T-cell (primary cell): Measurements from ENCODE around the gene CLEC4D. TPM values are rescaled to one million over a fixed set of nuclear protein-coding genes. Genes with fewer than 3 reads are reported as not detected.

Source experiments
- ATAC-seq, 4 experiments: fragments of 200-7000 bp in 3 of 4; fragments of 150-1000 bp in 1 of 4; cut with Tn5 transposase; replicated peaks in 1 of 4; 1 replicate in 3 of 4; 2 replicates in 1 of 4; pipeline ENCODE4 v1.10.0; 2021; ENCODE audit warnings: moderate library complexity in 3 of 4, mild to moderate bottlenecking in 2 of 4, moderate number of reproducible peaks in 1 of 4
- CTCF ChIA-PET, 2 donors: fragments of 300-600 bp; sonication (Branson Sonifier 250); formaldehyde crosslinking; loops; one replicate each; lab custom pipeline; 2022; ENCODE audit warnings: antibody characterized with exemption in 2 of 2; lab: Charles Lee
- POLR2A ChIA-PET, 2 donors: fragments of 300-600 bp; sonication (Branson Sonifier 250); formaldehyde crosslinking; loops; one replicate each; lab custom pipeline; 2022; ENCODE audit warnings: antibody characterized with exemption in 2 of 2; lab: Charles Lee
- DNase-seq, 35 experiments: peaks; one replicate each; pipeline versions ENCODE4 v3.0.0 to v3.0.0-alpha.2; 2013 to 2023
- H3K27ac ChIP-seq: one replicate; pipeline ENCODE4 v1.5.1; 2013; ENCODE audit warnings: low read length
- H3K27me3 ChIP-seq, 2 experiments: replicated peaks in 1 of 2; 1 replicate in 1 of 2; 2 replicates in 1 of 2; pipeline versions ENCODE4 v1.6.1 to v1.7.0; 2013; ENCODE audit warnings: low read length in 1 of 2, mixed read lengths in 1 of 2; ENCODE audit not compliant: control insufficient read depth in 2 of 2, insufficient read depth in 2 of 2; ENCODE audit errors: extremely low read depth in 1 of 2
- H3K36me3 ChIP-seq, 2 donors: 1 replicate in 1 of 2; 2 replicates in 1 of 2; pipeline versions ENCODE4 v1.6.1 to v1.7.0; 2013; ENCODE audit warnings: low read length in 1 of 2; ENCODE audit not compliant: control insufficient read depth in 2 of 2, insufficient read depth in 1 of 2; ENCODE audit errors: extremely low read depth in 1 of 2
- H3K4me1 ChIP-seq, 2 experiments: 1 replicate in 1 of 2; 2 replicates in 1 of 2; pipeline versions ENCODE4 v1.6.1 to v1.7.0; 2013; ENCODE audit warnings: low read length in 2 of 2, mixed read lengths in 1 of 2; ENCODE audit not compliant: insufficient read depth in 2 of 2, control insufficient read depth in 1 of 2; ENCODE audit errors: extremely low read depth in 1 of 2
- H3K4me3 ChIP-seq, 2 donors: 1 replicate in 1 of 2; 2 replicates in 1 of 2; pipeline versions ENCODE4 v1.5.1 to v1.7.0; 2013; ENCODE audit warnings: mild to moderate bottlenecking in 2 of 2, low read length in 1 of 2, moderate library complexity in 1 of 2; ENCODE audit not compliant: control insufficient read depth in 1 of 2; ENCODE audit errors: extremely low read depth in 1 of 2
- H3K9me3 ChIP-seq: 2 replicates; pipeline ENCODE4 v1.7.0; 2013
- H3K27ac Mint-ChIP-seq, 2 donors: one replicate each; pipeline ENCODE4 v1.8.0; 2020 to 2021; ENCODE audit warnings: mild to moderate bottlenecking in 2 of 2, mixed read lengths in 2 of 2
- H3K27me3 Mint-ChIP-seq, 2 donors: one replicate each; pipeline ENCODE4 v1.8.0; 2021 to 2022; ENCODE audit warnings: mixed read lengths in 2 of 2
- H3K36me3 Mint-ChIP-seq: one replicate; pipeline ENCODE4 v1.8.0; 2021; ENCODE audit warnings: mixed read lengths
- H3K4me1 Mint-ChIP-seq, 3 donors: one replicate each; pipeline ENCODE4 v1.8.0; 2020 to 2022; ENCODE audit warnings: mixed read lengths in 3 of 3, mild to moderate bottlenecking in 1 of 3
- H3K4me3 Mint-ChIP-seq, 3 donors: one replicate each; pipeline ENCODE4 v1.8.0; 2020 to 2022; ENCODE audit warnings: mild to moderate bottlenecking in 3 of 3, mixed read lengths in 3 of 3, moderate library complexity in 3 of 3
- H3K9me3 Mint-ChIP-seq, 3 donors: one replicate each; pipeline ENCODE4 v1.8.0; 2020 to 2022; ENCODE audit warnings: mixed read lengths in 3 of 3
- WGBS: methylation state at CpG from one replicate; pipeline ENCODE4 v1.1.5; 2013; ENCODE audit warnings: missing lambda C conversion rate; ENCODE audit not compliant: insufficient coverage; 5-methylcytosine and 5-hydroxymethylcytosine counted together
- total RNA-seq, 35 experiments: library from RNA in 6 of 35; stranded (reverse) in 6 of 35; fragments of 120-200 nt in 1 of 35; gene quantifications; one replicate each; pipeline versions ENCODE4 v1.2.1 to v1.2.4 and lab custom pipeline; 2013 to 2026

CLEC4D gene
- total RNA-seq, 5 donors from 2014 or later (not counting 1 experiment from before 2014, with no cell fraction given) = not detected

DNA sequence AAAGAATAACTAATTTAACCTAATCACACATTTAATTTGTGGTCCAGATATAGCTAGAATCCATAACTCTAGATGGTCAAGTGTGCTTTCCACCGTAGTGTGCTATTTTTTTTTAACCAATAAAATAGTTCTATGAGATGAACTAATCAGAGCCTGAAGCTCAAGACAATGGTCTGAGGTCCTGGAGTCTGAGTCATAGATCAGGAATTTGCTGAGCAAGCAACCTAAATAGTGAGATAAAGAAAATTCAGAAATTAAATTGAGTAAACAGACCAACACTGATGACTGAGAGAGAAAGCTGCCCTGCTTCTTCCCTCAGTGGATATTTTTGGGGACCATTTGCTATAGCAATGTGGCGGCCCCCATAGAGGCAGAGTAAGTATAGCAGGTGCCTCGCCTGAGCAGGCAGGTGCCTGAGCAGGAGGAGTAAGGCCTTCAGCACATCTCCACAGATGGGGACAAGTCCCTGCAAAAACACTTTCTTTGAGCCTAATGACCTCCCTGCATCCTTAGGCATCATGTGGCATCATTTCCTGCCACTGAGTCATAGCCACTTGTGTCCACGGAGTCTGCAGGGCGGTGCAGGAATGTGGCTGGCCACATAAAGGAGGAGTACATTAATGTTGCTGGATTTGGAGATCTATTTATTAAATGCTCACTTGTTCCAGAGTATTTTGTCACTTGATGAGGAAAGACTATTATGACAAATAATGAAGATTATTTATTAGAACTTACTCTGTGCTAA lies 41.3 kb downstream of the CLEC4D start:
- WGBS = 80% methylated on average over 2 of the region's 5 CpGs
- Mint-ChIP-seq H3K4me1 (no peaks in the 10 kb centered on the region), H3K4me3 (no peak overlapping the region), H3K9me3 (no peaks in the 10 kb centered on the region), H3K36me3 (no peaks in the 10 kb centered on the region), H3K27ac (no peak overlapping the region), H3K27me3 (no peaks in the 10 kb centered on the region)
- no peaks in the 10 kb centered on the region for H3K27me3 ChIP-seq
- POLR2A ChIA-PET = interaction anchor here in 1 of 2 donors (0.6 kb wide), 2 partner anchors 40 to 78 kb away, joined by 4 to 5 read pairs; no protein-coding TSS in a partner anchor
- no peak overlapping the region for H3K27ac ChIP-seq
- ATAC-seq (no peak), DNase-seq (no peak)
- no peaks in the 10 kb centered on the region for H3K4me1 ChIP-seq
- CTCF ChIA-PET = interaction anchor here (1.4 to 2.1 kb wide), 2 partner anchors 10 kb away, joined by 5 to 6 read pairs; no protein-coding TSS in a partner anchor
- H3K4me3 ChIP-seq = no peak overlapping the region
- H3K36me3 ChIP-seq = no peaks in the 10 kb centered on the region
- no peaks in the 10 kb centered on the region for H3K9me3 ChIP-seq

DNA sequence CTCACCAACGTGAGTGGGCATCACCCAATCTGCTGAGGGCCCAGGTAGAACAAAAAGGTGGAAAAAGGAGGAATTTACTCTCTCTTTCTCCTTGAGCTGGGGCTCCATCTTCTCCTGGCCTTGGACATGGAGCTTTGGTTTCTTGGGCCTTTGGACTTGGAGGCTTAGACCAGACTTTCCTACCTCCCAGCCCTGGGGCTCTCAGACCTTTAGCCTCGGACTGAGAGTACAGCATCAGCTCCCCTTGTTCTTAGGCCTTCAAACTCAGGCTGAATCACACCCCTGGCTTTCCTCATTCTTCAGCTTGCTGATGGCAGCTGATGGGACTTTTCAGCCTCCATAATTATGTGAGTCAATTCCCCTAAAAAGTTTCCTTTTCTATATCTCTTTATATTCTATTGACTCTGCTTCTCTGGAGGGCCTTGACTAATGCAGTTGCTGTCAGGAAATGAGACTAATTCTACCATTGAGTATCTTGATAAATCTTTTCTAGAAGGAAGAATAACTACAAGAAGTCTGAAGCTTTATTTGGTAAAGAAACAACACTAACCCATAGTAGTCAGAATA lies 43.3 kb downstream of the CLEC4D start:
- Histone ChIP-seq H3K36me3 (no peaks in the 10 kb centered on the region), H3K27ac (no peak overlapping the region), H3K4me3 (no peak overlapping the region), H3K27me3 (no peaks in the 10 kb centered on the region), H3K4me1 (no peaks in the 10 kb centered on the region), H3K9me3 (no peaks in the 10 kb centered on the region)
- ATAC-seq = no peak
- H3K27me3 Mint-ChIP-seq = peaks cover 0 to 10% of the 10 kb centered on the region in 2 donors
- DNase-seq = no peak
- WGBS = 100% methylated on average over 1 of the region's 2 CpGs
- POLR2A ChIA-PET = no interaction called here
- no peaks in the 10 kb centered on the region for H3K4me1 Mint-ChIP-seq
- H3K36me3 Mint-ChIP-seq = no peaks in the 10 kb centered on the region
- CTCF ChIA-PET = interaction anchor here in 1 of 2 donors (1.2 kb wide), 1 partner anchor 12 kb away, joined by 4 read pairs; no protein-coding TSS in a partner anchor
- no peak overlapping the region for H3K4me3 Mint-ChIP-seq
- H3K27ac Mint-ChIP-seq = no peak overlapping the region
- H3K9me3 Mint-ChIP-seq = peaks cover 0 to 3% (median 2%) of the 10 kb centered on the region in 3 donors

DNA sequence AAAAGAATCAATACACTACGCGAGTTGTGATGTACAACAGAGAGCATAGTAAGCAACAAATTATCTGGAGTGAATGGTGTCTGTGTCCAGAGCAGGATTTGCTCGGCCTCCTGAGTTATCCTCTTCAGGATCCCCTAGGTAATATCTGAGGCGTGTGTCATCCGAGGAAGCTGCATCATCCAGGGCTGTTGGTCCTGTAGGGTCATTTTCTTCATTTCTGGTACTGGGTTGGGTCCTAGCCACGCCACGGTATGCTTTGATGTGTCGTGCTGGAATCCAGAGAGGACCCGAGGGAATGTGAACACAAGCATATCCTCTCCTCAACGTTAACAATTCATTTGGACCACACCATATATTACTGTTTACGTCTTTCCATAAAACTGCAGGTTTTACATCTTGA lies 46.4 kb downstream of the CLEC4D start:
- H3K27me3 ChIP-seq = peaks cover 0 to 2% of the 10 kb centered on the region in 2 experiments
- H3K9me3 Mint-ChIP-seq = peaks cover 4 to 18% (median 13%) of the 10 kb centered on the region in 3 donors
- H3K4me3 Mint-ChIP-seq = no peak overlapping the region
- POLR2A ChIA-PET = no interaction called here
- no peaks in the 10 kb centered on the region for H3K9me3 ChIP-seq
- H3K27me3 Mint-ChIP-seq = peaks cover 0 to 10% of the 10 kb centered on the region in 2 donors
- no peak overlapping the region for H3K27ac Mint-ChIP-seq
- no peaks in the 10 kb centered on the region for H3K36me3 Mint-ChIP-seq
- no peak overlapping the region for H3K4me3 ChIP-seq
- CTCF ChIA-PET = no interaction called here
- ATAC-seq = no peak
- H3K4me1 Mint-ChIP-seq = no peaks in the 10 kb centered on the region
- WGBS = 92% methylated on average over 8 of the region's 11 CpGs
- DNase-seq = no peak
- no peaks in the 10 kb centered on the region for H3K4me1 ChIP-seq
- H3K27ac ChIP-seq = no peak overlapping the region
- no peaks in the 10 kb centered on the region for H3K36me3 ChIP-seq

DNA sequence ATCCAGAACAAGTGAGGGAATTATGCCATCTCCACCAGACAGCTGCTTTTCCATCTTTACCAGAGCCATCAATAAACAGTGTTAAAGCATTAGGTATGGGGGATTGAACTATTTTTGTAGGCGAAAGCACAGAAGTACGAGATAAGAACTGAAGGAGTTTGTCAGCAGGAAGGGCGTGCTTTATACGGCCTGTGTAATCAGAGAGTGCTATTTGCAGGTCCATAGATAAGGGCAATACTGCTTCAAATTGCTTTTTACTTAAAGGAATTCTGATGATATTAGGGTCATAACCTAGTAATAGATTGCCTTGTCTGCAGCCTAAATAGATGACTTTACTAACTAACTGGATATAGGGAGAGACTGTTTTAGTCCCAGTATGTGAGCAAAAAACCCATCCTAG lies 47.7 kb downstream of the CLEC4D start:
- H3K4me1 Mint-ChIP-seq = no peaks in the 10 kb centered on the region
- Histone ChIP-seq H3K27me3 (peaks cover 0 to 4% of the 10 kb centered on the region in 2 experiments), H3K4me1 (no peaks in the 10 kb centered on the region), H3K36me3 (no peaks in the 10 kb centered on the region), H3K9me3 (no peaks in the 10 kb centered on the region), H3K4me3 (no peak overlapping the region), H3K27ac (no peak overlapping the region)
- H3K27ac Mint-ChIP-seq = no peak overlapping the region
- H3K9me3 Mint-ChIP-seq = peaks cover 4 to 18% (median 13%) of the 10 kb centered on the region in 3 donors
- no peak overlapping the region for H3K4me3 Mint-ChIP-seq
- CTCF ChIA-PET = no interaction called here
- H3K36me3 Mint-ChIP-seq = no peaks in the 10 kb centered on the region
- POLR2A ChIA-PET = no interaction called here
- DNase-seq = no peak
- ATAC-seq = no peak
- WGBS = 98% methylated on average over 4 of the region's 4 CpGs
- H3K27me3 Mint-ChIP-seq = peaks cover 2 to 10% of the 10 kb centered on the region in 2 donors

GRCh38 chr12:8562310-8562709 lies 49.0 kb downstream of the CLEC4D start:
- peaks cover 4 to 20% (median 13%) of the 10 kb centered on the region in 3 donors for H3K9me3 Mint-ChIP-seq
- no peaks in the 10 kb centered on the region for H3K36me3 Mint-ChIP-seq
- H3K27me3 Mint-ChIP-seq = peaks cover 2 to 10% of the 10 kb centered on the region in 2 donors
- H3K4me3 Mint-ChIP-seq = no peak overlapping the region
- Histone ChIP-seq H3K27me3 (peaks cover 0 to 4% of the 10 kb centered on the region in 2 experiments), H3K4me1 (no peaks in the 10 kb centered on the region), H3K36me3 (no peaks in the 10 kb centered on the region), H3K27ac (no peak overlapping the region), H3K4me3 (no peak overlapping the region), H3K9me3 (no peaks in the 10 kb centered on the region)
- ChIA-PET POLR2A (no interaction called here), CTCF (no interaction called here)
- H3K4me1 Mint-ChIP-seq = no peaks in the 10 kb centered on the region
- no peak for DNase-seq
- no CpG with 5 or more reads among the region's 6 CpGs for WGBS
- no peak for ATAC-seq
- H3K27ac Mint-ChIP-seq = no peak overlapping the region

- 100% methylated on average over 1 of the region's 3 CpGs for WGBS
- Histone ChIP-seq H3K27ac (no peak overlapping the region), H3K4me3 (no peak overlapping the region), H3K27me3 (peaks cover 0 to 4% of the 10 kb centered on the region in 2 experiments), H3K36me3 (no peaks in the 10 kb centered on the region), H3K9me3 (no peaks in the 10 kb centered on the region), H3K4me1 (no peaks in the 10 kb centered on the region)
- H3K36me3 Mint-ChIP-seq = no peaks in the 10 kb centered on the region
- no peak overlapping the region for H3K4me3 Mint-ChIP-seq
- DNase-seq = no peak
- ATAC-seq = no peak
- ChIA-PET POLR2A (no interaction called here), CTCF (no interaction called here)
- H3K27me3 Mint-ChIP-seq = peaks cover 2 to 10% of the 10 kb centered on the region in 2 donors
- no peaks in the 10 kb centered on the region for H3K4me1 Mint-ChIP-seq
- H3K9me3 Mint-ChIP-seq = peaks cover 4 to 21% (median 13%) of the 10 kb centered on the region in 3 donors
- H3K27ac Mint-ChIP-seq = no peak overlapping the region
Measured at GRCh38 chr12:8563356-8563755, 50.1 kb downstream of the CLEC4D start.
